ENCODE data around the gene ADAMTS1.

ADAMTS1 gene

GRCh38 chr21:26844258-26845065, 747 bp downstream of the ADAMTS1 start:
- no peak for DNase-seq

- no peak for DNase-seq
Measured at GRCh38 chr21:26843933-26844257, 1.3 kb downstream of the ADAMTS1 start.

- DNase-seq = no peak
Measured at GRCh38 chr21:26842974-26843932, 2.0 kb downstream of the ADAMTS1 start.

- no peak for DNase-seq
Measured at GRCh38 chr21:26842300-26842699, 2.9 kb downstream of the ADAMTS1 start.

GRCh38 chr21:26840912-26841311, 4.3 kb downstream of the ADAMTS1 start:
- no peak for DNase-seq

GRCh38 chr21:26840201-26840600, 5.0 kb downstream of the ADAMTS1 start:
- DNase-seq = no peak

- no peak for DNase-seq
Measured at GRCh38 chr21:26837539-26837938, 7.7 kb downstream of the ADAMTS1 start.

- no peak for DNase-seq
Measured at GRCh38 chr21:26836528-26836927, 8.7 kb downstream of the ADAMTS1 start.

- no peak for DNase-seq
Measured at GRCh38 chr21:26835714-26836265, 9.4 kb downstream of the ADAMTS1 start.

- DNase-seq = no peak
Measured at GRCh38 chr21:26835027-26835713, 10.0 kb downstream of the ADAMTS1 start.

GRCh38 chr21:26834181-26834905, 10.9 kb downstream of the ADAMTS1 start:
- DNase-seq = no peak

- no peak for DNase-seq
Measured at GRCh38 chr21:26833460-26833939, 11.7 kb downstream of the ADAMTS1 start.

- DNase-seq = no peak
Measured at GRCh38 chr21:26833011-26833410, 12.2 kb downstream of the ADAMTS1 start.

GRCh38 chr21:26832546-26832945, 12.7 kb downstream of the ADAMTS1 start:
- no peak for DNase-seq

GRCh38 chr21:26826801-26827200, 18.4 kb downstream of the ADAMTS1 start:
- DNase-seq = no peak

GRCh38 chr21:26820509-26820908, 24.7 kb downstream of the ADAMTS1 start:
- no peak for DNase-seq

- DNase-seq = no peak
Measured at GRCh38 chr21:26819740-26820324, 25.4 kb downstream of the ADAMTS1 start.

GRCh38 chr21:26818906-26819305, 26.3 kb downstream of the ADAMTS1 start:
- DNase-seq = no peak

- no peak for DNase-seq
Measured at GRCh38 chr21:26815197-26815596, 30.0 kb downstream of the ADAMTS1 start.

GRCh38 chr21:26814386-26814785, 30.8 kb downstream of the ADAMTS1 start:
- DNase-seq = no peak

GRCh38 chr21:26813426-26813998, 31.7 kb downstream of the ADAMTS1 start:
- DNase-seq = no peak
